Left ventricle myocardium inferior (tissue), 1 donor: ENCODE data around the gene FRMPD3. TPM values are rescaled to one million over a fixed set of nuclear protein-coding genes. Genes with fewer than 3 reads are reported as not detected.
A peak's percentile ranks its signal among the peaks of the same experiment; 100 is the strongest.

Source experiments
- DNase-seq: peaks from one replicate; pipeline ENCODE4 v3.0.0-alpha.2; 2020
- H3K27ac ChIP-seq: fragments of 200-600 bp; replicated peaks from 2 replicates; pipeline ENCODE4 v1.8.0; 2021
- H3K27me3 ChIP-seq: fragments of 200-600 bp; 2 replicates; pipeline ENCODE4 v1.8.0; 2021; ENCODE audit warnings: low read depth
- H3K36me3 ChIP-seq: fragments of 200-600 bp; 2 replicates; pipeline ENCODE4 v1.8.0; 2021
- H3K4me1 ChIP-seq: fragments of 200-600 bp; 2 replicates; pipeline ENCODE4 v1.8.0; 2021
- H3K4me3 ChIP-seq: fragments of 200-600 bp; 2 replicates; pipeline ENCODE4 v1.8.0; 2021; ENCODE audit warnings: mild to moderate bottlenecking, moderate library complexity
- H3K9me3 ChIP-seq: fragments of 200-600 bp; replicated peaks from 2 replicates; pipeline ENCODE4 v1.8.0; 2021
- CTCF ChIP-seq: fragments of 200-600 bp; IDR thresholded peaks from 2 replicates; pipeline ENCODE4 v1.8.0; 2021; ENCODE audit warnings: antibody characterized with exemption, mild to moderate bottlenecking, borderline replicate concordance
- intact Hi-C: fragments of 100-400 bp; cut with micrococcal nuclease; formaldehyde crosslinking; loops from one replicate; pipeline ENCODE4 v1.11.0; 2022
- total RNA-seq: library from RNA; stranded (reverse); fragmentation: NEBNext Ultra II Directional; extraction: Animal tissue kit (Norgen Biotek cat#: 25700); gene quantifications from one replicate; pipeline ENCODE4 v1.2.1, GENCODE V29; 2021
- donor health status: DM: no; HTN: yes; CAD: no; lungs with severe emphysema.

FRMPD3 gene
- total RNA-seq, 1 donor from 2014 or later, result not detected

- Histone ChIP-seq H3K4me3 (no peak overlapping the region), H3K36me3 (no peaks in the 10 kb centered on the region), H3K27ac (no peak overlapping the region), H3K4me1 (no peaks in the 10 kb centered on the region), H3K27me3 (peaks cover 12% of the 10 kb centered on the region), H3K9me3 (no peaks in the 10 kb centered on the region)
- DNase-seq, result no peak
- TF ChIP-seq CTCF, result no peak
- intact Hi-C loops, result no loop called here
Observed at GRCh38 chrX:107440692-107441091, 8.8 kb upstream of the FRMPD3 start.

GRCh38 chrX:107442914-107443527, 6.4 kb upstream of the FRMPD3 start:
- TF ChIP-seq CTCF, result no peak
- Histone ChIP-seq H3K4me3 (no peak overlapping the region), H3K36me3 (no peaks in the 10 kb centered on the region), H3K9me3 (no peaks in the 10 kb centered on the region), H3K27me3 (peaks cover 23% of the 10 kb centered on the region), H3K27ac (no peak overlapping the region), H3K4me1 (no peaks in the 10 kb centered on the region)
- intact Hi-C loops, result no loop called here
- DNase-seq, result no peak

GRCh38 chrX:107445146-107445545, 4.3 kb upstream of the FRMPD3 start:
- H3K36me3 ChIP-seq, result no peaks in the 10 kb centered on the region
- intact Hi-C loops, result no loop called here
- no peak overlapping the region for H3K27ac ChIP-seq

GRCh38 chrX:107445631-107446030, 3.8 kb upstream of the FRMPD3 start:
- Histone ChIP-seq H3K36me3 (no peaks in the 10 kb centered on the region), H3K4me3 (no peak overlapping the region), H3K27me3 (peaks cover 45% of the 10 kb centered on the region), H3K4me1 (no peaks in the 10 kb centered on the region), H3K27ac (no peak overlapping the region), H3K9me3 (no peaks in the 10 kb centered on the region)
- no peak for DNase-seq
- no peak for TF ChIP-seq CTCF
- intact Hi-C loops, result no loop called here

More at GRCh38 chrX:107445146-107445545, 4.3 kb upstream of the FRMPD3 start:
- DNase-seq, result no peak
- Histone ChIP-seq H3K9me3 (no peaks in the 10 kb centered on the region), H3K27me3 (peaks cover 43% of the 10 kb centered on the region), H3K4me3 (no peak overlapping the region), H3K4me1 (no peaks in the 10 kb centered on the region)
- TF ChIP-seq CTCF, result no peak

GRCh38 chrX:107447642-107448041, 1.8 kb upstream of the FRMPD3 start:
- no peak overlapping the region for H3K4me3 ChIP-seq
- no peaks in the 10 kb centered on the region for H3K4me1 ChIP-seq
- H3K36me3 ChIP-seq, result no peaks in the 10 kb centered on the region
- TF ChIP-seq CTCF, result no peak
- intact Hi-C loops, result no loop called here
- H3K9me3 ChIP-seq, result no peaks in the 10 kb centered on the region
- no peak for DNase-seq
- H3K27ac ChIP-seq, result no peak overlapping the region
- peaks cover 63% of the 10 kb centered on the region for H3K27me3 ChIP-seq

- Histone ChIP-seq H3K9me3 (no peaks in the 10 kb centered on the region), H3K36me3 (no peaks in the 10 kb centered on the region), H3K27me3 (peaks cover 64% of the 10 kb centered on the region), H3K4me1 (no peaks in the 10 kb centered on the region), H3K27ac (no peak overlapping the region), H3K4me3 (peak overlapping the region; percentile 56)
- TF ChIP-seq CTCF, result no peak
- no peak for DNase-seq
- intact Hi-C loops, result no loop called here
Observed at GRCh38 chrX:107448625-107448997, 841 bp upstream of the FRMPD3 start.
